Stimulated activated CD4-positive, alpha-beta T cell treated with anti-CD3 and anti-CD28 coated beads, Interleukin-2, amount 100 ng/mL, for 4 hours (primary cell): ENCODE data around the gene NEU3.
"Not testable (repeated sequence)": the region's sequence is repeated elsewhere in the genome, so short reads cannot be mapped to it uniquely, and the experiment has no call there.

Experiments used
- DNase-seq: peaks from one replicate; pipeline ENCODE4 v3.0.0-alpha.2; 2020; ENCODE audit warnings: low read depth

NEU3 gene

DNA sequence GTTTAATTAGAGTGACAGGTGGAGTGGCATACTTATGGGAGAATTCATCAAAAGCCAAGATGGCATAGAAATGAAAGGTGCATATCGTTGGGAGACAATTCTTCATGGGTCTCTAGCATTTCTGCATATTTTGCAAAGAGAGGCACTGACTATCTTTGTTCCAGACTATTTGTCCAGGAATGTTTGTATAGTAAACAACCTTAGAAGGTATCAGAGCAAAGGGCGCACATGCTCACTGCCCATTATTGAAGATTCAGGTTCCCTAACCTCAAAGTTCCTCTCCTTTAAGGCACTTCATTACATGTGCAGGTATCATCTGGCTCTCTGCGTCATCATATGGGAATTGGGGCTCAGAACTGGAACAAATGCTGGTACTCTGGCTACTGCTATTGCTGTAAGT lies 4.7 kb upstream of the NEU3 start:
- no peak for DNase-seq

DNA sequence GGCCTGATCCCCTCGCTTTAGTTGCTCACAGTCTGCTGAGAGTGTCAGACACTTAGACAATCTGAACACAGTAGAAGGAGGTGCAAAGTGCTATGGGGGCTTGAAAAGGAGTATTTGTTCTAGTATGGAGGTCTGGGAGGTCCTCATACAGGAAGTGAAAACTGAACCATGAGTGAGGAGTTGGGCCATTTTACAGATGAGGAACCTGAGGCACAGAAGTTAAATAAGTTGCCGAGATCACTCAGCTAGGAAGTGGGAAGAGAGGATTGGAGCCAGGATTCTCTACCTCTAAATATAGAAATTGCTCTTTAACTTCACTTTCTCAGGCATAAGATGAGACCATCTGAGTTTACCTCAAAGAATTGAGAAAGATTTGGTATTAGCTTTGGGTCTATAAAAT lies 4.0 kb upstream of the NEU3 start:
- no peak for DNase-seq

DNA sequence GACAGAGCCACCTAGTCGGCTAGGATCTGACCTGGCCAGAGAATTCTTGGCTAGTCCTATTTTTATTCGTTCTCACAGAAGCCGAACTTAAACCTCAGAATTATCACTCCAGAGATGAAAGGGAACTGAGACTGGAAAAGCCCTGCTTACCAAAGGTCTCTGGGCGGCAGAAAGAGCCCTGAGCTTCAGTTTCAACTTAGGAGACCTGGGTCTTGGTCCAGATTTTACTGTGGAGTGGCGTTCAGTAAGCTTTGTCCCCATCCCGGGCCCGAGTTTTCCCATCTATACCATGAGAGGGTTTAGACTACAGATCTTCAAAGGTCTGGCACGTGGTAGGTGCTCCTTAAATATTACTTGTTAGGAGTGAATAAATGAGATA lies 516 bp downstream of the NEU3 start:
- no peak for DNase-seq

DNA sequence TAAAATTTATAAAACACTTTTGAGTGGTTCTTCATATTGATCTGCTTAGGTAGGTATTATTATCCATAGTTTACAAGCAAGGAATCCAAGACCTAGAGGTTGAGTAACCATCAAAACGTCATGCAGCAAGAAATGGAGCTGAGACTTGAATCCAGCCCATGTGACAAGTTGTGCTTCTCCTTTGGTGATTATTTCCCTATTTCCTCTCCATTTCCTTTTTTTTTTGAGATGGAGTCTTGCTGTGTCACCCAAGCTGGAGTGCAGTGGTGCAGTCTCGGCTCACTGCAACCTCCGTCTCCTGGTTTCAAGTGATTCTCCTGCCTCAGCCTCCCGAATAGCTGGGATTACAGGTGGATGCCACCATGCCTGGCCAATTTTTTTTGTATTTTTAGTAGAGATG lies 1.4 kb downstream of the NEU3 start:
- DNase-seq: not testable (repeated sequence)

DNA sequence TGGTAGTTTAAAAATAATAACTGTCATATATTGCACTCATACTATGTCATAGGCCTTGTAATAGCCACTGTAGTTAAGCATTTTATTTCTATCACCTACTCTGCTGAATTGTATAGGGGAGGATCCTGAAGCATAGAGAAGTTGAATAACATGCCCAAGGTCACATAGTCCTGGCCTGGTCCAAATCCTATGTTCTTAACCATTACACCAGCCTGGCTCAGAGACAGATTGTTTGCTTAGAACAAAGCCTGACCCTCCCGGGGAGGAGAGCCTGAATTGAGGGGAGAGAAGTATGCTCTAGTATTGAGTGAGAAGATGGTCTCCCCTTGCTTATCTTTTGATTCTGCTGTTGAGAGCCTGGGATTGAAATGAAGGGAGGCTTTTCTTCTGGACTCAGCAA lies 2.2 kb downstream of the NEU3 start:
- no peak for DNase-seq

DNA sequence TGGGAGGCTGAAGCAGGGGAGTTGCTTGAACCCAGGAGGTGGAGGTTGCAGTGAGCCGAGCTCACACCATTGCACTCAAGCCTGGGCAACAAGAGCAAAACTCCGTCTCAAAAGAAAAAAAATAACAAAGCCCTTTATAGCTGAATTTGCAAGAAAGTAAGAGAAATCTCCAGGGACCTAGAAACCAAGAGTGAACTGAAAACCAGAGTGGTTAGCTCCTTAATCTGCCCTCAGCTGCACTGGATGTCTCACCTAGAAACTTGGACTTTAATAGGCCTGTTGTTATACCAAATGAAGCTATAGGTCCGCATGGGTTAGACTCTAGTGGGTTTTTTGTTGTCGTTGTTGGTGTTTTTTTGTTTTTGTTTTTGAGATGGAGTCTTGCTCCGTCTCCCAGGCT lies 4.1 kb downstream of the NEU3 start:
- DNase-seq: no peak

DNA sequence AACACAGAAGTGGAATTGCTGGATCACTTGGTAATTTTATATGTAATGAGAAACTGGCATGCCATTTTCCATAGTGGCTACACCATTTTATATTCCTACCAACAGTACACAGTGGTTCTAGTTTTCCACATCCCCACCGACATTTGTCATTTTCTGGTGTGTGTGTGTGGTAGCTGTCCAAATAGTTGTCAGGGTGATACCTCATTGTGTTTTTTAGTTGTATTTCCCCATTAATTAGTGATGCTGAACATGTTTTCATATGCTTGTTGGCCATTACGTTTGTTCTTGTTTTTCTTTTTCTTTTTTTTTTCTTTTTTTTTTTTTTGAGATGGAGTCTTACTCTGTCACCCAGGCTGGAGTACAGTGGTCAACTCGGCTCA lies 12.2 kb downstream of the NEU3 start:
- DNase-seq: no peak

DNA sequence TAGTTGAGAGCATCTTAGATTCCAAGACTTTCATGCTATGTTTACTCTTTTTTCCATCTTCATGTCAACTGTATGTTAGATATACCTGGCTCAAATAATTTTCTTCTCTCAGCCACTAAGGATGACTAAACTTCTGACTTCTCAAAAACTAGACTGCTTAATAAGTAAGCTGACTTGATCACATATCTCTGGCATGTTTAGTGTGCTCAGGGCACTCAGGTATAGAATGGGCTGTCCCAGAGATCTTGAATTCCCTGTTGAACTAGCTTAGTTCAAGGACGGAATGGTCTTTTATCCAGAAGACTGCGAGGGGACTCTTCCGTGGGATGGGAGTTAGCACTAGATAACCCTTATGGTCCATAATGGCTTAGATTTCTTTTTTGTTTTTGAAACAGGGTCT lies 13.0 kb downstream of the NEU3 start:
- DNase-seq: no peak

DNA sequence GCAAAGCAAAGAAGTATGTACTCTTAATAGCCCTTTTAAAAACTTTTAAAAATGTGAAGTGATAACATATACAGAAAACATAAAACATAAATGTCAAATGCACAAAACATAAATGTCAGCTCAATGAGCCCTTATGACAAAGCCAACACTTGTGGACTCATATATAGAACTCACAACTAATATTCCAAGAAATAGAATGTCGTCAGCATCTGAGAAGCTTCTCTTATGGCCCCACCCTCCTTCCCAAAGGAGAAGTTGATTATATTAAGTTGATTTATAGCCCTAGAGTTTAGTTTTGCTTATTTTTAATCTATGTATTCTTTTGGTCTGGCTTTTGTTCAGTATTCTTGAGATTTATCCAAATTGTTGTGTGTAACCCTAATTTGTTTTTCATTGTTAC lies 13.8 kb downstream of the NEU3 start:
- DNase-seq: no peak

DNA sequence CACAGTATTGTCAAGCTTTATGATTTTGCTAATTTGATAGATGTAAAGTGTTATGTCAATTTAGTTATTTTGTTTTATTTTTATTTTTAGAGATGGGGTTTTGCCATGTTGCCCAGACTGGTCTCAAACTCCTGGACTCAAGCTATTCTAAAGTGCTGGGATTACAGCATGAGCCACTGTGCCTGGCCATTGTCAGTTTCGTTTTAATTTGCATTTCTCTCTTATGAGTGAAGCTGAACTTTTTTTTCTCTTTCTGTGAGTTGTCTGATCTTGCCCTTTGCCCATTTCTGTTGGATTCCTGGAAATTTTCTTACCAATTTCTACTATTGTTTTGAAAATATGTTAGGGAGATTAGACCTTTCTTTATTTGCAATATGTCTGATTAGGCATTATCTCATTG lies 15.5 kb downstream of the NEU3 start:
- no peak for DNase-seq

DNA sequence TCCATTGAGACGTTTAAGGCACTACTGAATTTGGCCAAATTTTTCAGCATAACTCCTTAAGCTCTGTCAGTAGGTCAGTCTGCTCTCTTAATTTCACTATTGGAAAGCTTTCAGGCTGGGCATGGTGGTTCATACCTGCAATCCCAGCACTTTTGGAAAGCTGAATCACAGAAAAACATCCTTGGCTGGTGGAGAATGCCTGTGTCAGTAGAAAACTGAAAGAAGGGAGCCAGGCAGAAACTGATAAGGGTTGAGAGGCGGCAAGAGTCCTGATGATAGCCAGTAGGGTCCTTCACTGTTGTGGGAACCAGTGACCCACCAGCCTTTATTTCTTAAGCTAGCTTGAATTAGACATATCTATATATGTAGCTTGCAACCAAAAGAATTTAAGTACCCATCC lies 22.6 kb downstream of the NEU3 start:
- no peak for DNase-seq

DNA sequence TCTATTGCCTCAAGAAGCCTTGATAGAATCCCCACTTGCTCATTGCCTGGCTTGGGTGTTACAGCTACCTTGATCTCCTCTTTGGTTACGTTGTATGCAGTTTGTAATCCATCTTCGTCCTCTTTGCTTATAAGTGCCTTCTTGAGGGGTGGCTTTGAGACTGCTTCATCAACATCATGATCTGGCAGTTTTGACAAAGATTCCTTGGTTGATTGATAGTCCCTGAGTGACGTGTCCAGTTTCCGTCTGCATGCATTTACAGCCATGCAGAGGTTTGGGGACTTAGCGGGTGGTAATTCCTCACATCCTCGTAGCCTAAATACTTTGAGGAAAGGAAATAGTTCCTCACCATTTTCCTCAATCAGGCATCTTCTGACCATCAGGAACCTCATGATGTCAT lies 23.1 kb downstream of the NEU3 start:
- DNase-seq: no peak

DNA sequence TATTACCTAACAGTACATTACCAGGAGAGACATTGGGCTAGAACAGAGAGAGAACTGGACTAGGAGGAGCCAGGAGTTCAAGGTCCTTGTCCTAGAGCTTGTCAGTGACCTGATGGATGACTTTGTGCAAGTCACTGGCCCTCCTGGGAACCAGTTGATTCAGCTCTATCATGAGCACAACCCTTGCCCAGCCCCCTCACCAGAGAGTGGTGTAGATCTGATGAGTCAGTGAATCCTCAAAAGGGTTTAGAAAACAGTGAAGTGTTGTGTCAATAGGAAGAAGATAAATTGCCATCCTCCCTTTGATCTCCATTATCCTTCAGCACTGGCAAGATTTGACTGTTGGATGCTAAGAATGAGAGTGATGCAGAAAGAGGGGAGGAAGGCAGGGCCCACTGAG lies 24.3 kb downstream of the NEU3 start:
- DNase-seq: no peak

DNA sequence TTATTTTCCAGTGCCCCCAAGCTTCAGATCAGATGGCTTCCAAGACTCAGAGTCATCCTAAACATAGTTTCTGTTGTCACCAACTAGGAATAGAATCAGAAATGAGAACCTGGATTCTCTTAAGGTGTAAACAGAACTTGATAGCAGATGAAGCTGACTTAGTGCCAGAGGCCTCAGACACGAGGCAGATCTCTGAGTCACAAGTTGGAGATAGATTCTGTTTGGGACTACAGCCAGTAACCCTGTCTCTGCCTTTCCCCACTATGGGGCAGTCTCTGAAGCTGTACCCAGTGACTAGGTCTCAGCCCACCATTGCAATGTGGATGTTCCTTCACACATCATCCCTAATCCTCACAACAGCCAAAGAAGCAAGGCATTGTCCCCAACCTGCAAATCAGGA lies 25.4 kb downstream of the NEU3 start:
- no peak for DNase-seq

DNA sequence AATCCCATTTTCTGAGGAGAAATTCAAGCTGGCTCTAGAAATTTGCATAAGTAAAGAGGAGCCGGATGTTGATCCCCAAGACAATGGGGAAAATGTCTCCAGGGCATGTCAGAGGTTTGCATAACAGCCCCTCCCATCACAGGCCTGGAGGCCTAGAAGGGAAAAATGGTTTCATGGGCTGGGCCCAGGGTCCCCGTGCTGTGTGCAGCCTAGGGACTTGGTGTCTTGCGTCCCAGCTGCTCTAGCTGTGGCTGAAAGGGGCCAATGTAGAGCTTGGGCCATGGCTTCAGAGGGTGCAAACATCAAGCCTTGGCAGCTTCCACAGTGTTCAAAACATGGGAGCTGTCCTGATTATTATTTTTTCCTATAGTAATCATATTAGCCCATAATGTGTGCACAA lies 30.5 kb downstream of the NEU3 start:
- DNase-seq: not testable (repeated sequence)

DNA sequence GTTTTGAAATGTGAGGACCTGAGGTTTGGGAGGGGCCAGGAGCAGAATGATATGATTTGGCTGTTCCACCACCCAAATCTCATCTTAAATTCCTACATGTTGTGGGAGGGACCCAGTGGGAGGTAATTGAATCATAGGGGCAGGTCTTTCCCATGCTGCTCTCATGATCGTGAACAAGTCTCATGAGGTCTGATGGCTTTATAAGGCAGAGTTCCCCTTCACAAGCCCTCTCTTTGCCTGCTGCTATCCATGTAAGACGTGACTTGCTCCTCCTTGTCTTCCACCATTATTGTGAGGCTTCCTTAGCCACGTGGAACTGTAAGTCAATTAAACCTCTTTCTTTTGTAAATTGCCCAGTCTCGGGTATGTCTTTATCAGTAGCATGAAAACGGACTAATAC lies 31.6 kb downstream of the NEU3 start:
- DNase-seq: not testable (repeated sequence)

DNA sequence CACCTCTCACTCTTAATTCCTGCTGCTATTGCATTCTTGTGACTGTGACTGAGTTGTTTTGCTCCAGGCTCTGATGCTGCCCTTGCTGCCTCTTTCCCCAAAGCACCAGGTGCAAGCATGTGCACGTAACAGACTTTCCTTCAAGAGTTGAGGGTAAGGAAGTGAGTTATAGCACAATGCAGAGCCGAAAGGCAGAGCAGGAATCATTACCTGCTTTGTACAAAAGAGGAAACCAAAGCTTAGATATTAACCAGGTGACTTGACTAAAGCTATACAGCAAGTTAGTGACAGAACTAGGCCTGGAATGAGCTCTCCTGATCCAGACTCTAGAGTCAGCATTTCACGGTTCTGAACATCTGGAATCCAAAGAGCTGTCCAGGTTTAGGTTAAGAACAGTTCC lies 33.6 kb downstream of the NEU3 start:
- DNase-seq: no peak

DNA sequence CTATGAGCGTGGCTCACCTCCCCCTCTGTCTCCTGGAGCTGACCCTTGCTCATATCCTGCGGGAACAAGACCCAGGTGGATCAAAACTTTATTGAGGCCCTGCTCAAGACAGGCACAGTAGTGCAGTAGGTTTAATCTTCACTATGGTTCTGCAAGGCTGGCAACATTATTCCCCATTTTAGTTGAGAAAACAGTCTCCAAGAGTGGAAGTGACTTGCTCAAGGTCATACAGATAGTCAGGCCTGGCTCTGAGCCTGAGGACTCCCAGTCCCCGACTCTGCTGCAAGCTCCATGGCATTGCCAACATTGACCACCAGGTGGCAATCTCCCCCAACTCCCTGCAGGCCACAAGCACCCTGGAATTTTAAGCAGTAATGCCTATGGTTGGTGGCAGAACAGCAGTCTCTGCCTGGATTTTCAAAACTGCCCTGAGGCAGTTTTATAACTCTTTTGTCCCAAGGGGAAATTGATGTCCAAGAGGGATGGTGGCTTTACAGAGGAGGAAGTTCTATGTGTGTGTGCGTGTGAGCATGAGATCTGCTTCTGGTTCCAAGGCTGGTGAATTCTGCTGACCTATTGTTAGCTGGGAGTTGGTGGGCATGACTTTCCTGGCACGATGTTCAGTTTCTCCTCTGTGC lies 34.1 kb downstream of the NEU3 start:
- DNase-seq: peak; percentile 56

DNA sequence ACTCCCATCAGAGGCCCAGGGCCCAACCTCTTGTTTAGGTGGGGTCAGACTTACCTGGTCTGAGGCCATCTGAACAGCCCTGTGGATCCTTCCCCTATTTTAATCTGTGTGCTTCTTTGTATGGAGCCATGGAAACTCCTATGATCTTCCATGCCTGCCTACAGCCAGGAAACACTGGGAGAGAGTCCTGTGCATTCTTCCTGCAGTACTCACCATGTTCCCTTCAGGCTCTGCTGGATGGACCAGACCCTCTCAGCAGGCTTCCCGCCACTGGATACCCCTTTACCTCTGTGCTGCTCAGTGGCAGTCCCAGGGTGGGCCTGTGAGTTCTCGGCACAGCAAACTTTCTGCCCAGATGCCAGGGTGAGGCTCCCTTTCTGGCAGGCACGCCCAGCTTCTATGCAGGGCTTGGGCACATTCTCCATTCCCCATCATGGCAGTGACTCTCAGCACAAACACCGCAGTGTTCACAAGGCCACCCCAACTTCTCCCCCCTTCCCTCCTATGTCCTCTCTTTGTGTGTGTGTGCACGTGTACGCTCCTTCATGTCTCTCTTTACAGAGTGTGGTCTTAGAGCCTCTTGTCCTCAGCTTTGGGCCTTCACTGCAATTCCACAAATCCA lies 34.8 kb downstream of the NEU3 start:
- DNase-seq: no peak

DNA sequence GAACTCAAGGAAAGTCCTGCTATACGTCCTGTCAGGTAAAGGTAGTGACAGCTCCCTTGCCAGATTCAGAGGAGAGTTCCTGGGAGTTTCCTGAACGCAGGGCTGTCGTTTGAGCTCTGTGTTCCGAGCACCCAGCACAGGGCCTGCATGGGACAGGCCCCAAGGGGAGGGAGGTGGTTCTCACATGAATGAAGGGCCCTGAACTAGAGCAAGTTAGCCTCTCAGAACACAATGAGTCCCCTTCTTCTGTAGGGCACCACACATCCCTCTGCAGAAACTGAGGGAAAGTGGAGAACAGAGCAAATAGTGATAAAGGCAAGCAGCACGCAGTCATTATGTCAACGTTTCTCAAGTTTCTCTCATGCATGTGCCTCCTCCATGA lies 35.3 kb downstream of the NEU3 start:
- DNase-seq: no peak

DNA sequence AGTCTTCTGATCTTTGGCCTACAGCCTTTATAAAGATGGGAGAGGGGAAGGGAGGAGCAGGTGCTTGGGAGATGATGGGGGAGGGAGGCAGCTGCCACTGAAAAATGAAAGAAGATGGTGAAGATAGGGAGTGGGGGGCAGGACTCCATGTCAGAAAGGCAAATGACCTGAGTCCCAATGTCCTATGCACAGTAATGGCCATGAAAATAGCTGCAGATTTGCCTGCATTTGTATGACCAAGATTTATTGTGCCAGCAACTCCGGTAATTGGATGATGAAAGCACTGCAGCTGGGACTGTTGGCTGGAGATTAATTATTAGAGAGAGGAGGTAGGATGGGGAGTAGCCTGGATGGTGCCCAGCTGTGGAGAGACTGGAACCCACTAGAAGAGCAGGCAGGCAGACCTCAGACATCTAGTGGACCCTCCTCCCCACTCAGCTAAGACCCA lies 36.1 kb downstream of the NEU3 start:
- DNase-seq: no peak

DNA sequence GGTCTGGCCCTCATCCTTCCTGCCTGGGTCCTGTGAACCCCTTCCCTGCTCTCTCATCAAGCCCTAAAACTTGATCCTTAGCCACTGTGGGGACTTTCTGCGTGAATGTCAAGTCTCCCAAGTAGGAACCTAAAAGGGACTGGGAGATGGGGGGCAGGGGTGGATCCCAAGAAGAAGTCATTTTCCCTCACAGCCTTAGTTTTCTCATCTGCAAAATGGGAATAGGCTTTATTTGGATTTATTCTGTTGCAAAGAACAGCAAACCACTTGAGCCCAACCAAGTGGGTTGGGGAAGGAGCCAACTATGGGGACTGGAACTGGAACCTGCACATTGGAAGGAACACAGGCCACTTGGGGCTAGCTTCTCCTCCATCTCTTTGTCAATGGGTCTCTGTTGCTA lies 36.8 kb downstream of the NEU3 start:
- DNase-seq: no peak

DNA sequence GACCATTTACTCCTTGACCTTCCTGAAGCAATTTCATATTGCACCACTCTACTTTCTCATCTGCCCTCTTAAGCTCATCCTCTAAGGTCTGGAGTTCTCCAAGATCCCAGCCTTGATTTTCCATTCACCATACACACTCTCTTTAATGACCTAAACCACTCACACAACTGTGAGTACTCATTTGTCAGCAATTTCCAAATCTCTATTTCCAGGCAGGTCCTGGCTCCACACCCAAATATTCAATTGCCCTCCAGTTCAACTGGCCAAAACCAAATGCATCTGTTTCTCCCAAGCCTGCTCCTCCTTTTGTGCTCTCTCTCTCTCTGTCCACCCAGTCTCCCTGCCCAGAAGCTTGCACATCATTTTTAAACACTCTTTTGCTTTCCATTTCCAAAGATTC lies 39.6 kb downstream of the NEU3 start:
- DNase-seq: no peak

DNA sequence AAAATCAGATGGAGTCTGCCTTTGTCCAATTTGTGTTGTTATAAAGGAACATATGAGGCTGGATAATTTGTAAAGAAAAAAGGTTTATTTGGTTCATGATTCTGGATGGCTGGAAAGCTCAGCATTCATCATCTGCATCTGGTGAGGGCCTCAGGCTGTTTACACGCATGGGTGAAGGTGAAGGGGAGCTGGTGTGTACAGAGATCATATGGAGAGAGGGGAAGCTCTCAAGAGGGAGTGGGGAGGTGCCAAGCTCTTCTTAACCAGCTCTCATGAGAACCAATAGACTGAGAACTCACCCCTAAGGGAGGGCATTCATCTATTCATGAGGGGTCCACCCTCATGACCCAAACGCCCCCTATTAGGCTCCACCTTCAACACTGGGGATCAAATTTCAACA lies 40.0 kb downstream of the NEU3 start:
- no peak for DNase-seq
